Thyroid gland (tissue), 4 donors: Measurements from ENCODE around the gene FAR1. TPM values are rescaled to one million over a fixed set of nuclear protein-coding genes. Genes with fewer than 3 reads are reported as not detected.

ENCODE experiments used
- DNase-seq, 2 donors: peaks; one replicate each; pipeline ENCODE4 v3.0.0-alpha.2; 2019
- H3K27ac ChIP-seq, 3 donors: fragments of 200-600 bp; sonication (generic); 1 replicate in 2 of 3; 2 replicates in 1 of 3; pipeline ENCODE4 v1.5.1; 2016 to 2019; ENCODE audit warnings: mild to moderate bottlenecking in 1 of 3, moderate library complexity in 1 of 3
- H3K27me3 ChIP-seq: fragments of 200-600 bp; sonication (generic); one replicate; pipeline ENCODE4 v1.5.1; 2019
- H3K36me3 ChIP-seq, 2 donors: fragments of 200-600 bp; sonication (generic); one replicate each; pipeline ENCODE4 v1.5.1; 2016 to 2019
- H3K4me1 ChIP-seq, 2 donors: fragments of 200-600 bp; sonication (generic); one replicate each; pipeline ENCODE4 v1.5.1; 2017 to 2019
- H3K4me3 ChIP-seq, 3 donors: fragments of 200-600 bp; sonication (generic); replicated peaks in 1 of 3; 1 replicate in 2 of 3; 2 replicates in 1 of 3; pipeline ENCODE4 v1.5.1; 2016; ENCODE audit warnings: mild to moderate bottlenecking in 1 of 3
- H3K9me3 ChIP-seq: fragments of 200-600 bp; sonication (generic); one replicate; pipeline ENCODE4 v1.5.1; 2017
- POLR2A ChIP-seq, 2 donors: fragments of 450-650 bp; IDR thresholded peaks; one replicate each; pipeline ENCODE4 v1.6.1; 2017; ENCODE audit warnings: antibody characterized with exemption in 2 of 2, mild to moderate bottlenecking in 2 of 2, moderate library complexity in 1 of 2
- WGBS, 2 donors: methylation state at CpG; one replicate each; pipeline ENCODE4 v1.1.5; 2017; 5-methylcytosine and 5-hydroxymethylcytosine counted together
- intact Hi-C: fragments of 100-400 bp; cut with DNase I; formaldehyde crosslinking; loops from one replicate; pipeline ENCODE4 v1.15.1; 2023
- small RNA-seq: library from RNA; depleted of rRNA; stranded (forward); fragments of <200 nt; gene quantifications from one replicate; pipeline ENCODE3, GENCODE V24; 2016
- total RNA-seq, 4 donors: library from RNA; depleted of rRNA; stranded (reverse); fragments of >200 nt; gene quantifications; one replicate each; pipeline ENCODE4 v1.2.3, GENCODE V29; 2016
- TF ChIP-seq, protein P1 (sequence below), 6 experiments: fragments of 200-600 bp in 3 of 6; fragments of 450-650 bp in 3 of 6; sonication (generic) in 3 of 6; IDR thresholded peaks; one replicate each; pipeline ENCODE4 v1.5.1; 2016 to 2019; ENCODE audit warnings: antibody characterized with exemption in 6 of 6, mild to moderate bottlenecking in 2 of 6, inconsistent platforms in 1 of 6, moderate library complexity in 1 of 6

FAR1 gene
- total RNA-seq, 4 donors from 2014 or later = 43.8 to 76.0 (median 48.9) TPM

DNA sequence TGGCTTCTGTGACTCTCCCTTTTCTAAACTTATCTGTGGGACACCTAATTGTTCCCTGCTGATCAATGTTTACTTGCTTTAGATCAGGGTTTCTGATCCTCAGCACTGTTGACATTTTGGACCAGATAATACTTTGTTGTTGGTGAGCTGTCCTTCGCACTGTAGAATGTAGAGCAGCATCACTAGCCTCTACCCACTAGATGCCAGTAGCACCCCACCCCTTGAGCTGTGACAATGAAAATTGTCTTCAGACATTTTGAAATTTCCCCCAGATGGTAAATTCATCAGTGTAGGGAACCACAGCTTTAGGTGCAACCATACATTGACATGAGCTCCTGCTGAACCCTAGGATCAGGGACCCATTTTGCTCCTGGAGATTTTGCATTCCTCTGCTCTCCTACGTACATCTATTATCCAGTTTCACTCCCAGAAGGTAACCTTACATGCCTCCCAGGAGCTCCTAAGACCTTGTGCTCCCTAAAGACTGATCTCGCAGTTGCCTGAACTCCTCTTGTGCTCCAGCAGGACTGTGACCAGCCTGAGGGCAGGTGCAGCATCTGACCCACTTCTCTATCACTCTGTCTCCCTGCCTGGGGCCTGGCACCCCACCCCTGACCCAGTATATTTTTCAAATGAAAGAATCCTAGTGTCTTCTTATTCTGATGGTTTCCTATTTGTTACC is 107.8 kb downstream of the FAR1 start:
- TF ChIP-seq POLR2A (IDR thresholded peaks at IDR 0.05) = no peak
- TF ChIP-seq, protein P1, sequence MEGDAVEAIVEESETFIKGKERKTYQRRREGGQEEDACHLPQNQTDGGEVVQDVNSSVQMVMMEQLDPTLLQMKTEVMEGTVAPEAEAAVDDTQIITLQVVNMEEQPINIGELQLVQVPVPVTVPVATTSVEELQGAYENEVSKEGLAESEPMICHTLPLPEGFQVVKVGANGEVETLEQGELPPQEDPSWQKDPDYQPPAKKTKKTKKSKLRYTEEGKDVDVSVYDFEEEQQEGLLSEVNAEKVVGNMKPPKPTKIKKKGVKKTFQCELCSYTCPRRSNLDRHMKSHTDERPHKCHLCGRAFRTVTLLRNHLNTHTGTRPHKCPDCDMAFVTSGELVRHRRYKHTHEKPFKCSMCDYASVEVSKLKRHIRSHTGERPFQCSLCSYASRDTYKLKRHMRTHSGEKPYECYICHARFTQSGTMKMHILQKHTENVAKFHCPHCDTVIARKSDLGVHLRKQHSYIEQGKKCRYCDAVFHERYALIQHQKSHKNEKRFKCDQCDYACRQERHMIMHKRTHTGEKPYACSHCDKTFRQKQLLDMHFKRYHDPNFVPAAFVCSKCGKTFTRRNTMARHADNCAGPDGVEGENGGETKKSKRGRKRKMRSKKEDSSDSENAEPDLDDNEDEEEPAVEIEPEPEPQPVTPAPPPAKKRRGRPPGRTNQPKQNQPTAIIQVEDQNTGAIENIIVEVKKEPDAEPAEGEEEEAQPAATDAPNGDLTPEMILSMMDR (IDR thresholded peaks at IDR 0.05) = no peak
- H3K27ac ChIP-seq = no peak overlapping the region
- DNase-seq = no peak
- intact Hi-C loops = loop anchor here (10.0 kb wide), 1 partner anchor 469 kb away; no protein-coding TSS in a partner anchor
- H3K9me3 ChIP-seq = no peaks in the 10 kb centered on the region
- H3K4me3 ChIP-seq = no peak overlapping the region
- 79 to 83% methylated on average over 3 of the region's 3 CpGs for WGBS, 2 donors
- H3K27me3 ChIP-seq = no peaks in the 10 kb centered on the region
- H3K36me3 ChIP-seq = no peaks in the 10 kb centered on the region
- H3K4me1 ChIP-seq = no peaks in the 10 kb centered on the region

DNA sequence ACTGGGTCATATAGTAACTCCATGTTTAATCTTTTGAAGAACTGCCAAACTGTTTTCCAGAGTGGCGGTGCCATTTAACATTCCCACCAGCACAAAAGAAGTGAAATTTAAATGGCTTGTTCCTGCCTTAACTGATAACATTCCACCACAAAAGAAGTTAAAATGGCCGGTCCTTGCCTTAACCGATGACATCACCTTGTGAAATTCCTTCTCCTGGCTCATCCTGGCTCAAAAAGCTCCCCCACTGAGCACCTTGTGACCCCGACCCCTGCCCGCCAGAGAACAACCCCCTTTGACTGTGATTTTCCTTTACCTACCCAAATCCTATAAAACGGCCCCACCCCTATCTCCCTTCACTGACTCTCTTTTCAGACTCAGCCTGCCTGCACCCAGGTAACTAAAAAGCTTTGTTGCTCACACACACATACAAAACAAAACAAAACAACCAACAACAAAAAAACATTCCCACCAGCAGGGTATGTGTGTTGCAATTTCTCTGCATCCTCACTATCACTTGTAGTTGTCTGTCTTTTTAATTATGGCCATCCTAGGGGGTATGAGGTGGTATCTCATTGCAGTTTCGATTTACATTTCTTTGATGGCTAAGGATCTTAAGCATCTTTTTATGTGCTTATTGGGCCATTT is 109.0 kb downstream of the FAR1 start:
- Histone ChIP-seq H3K36me3 (no peaks in the 10 kb centered on the region), H3K9me3 (no peaks in the 10 kb centered on the region), H3K27ac (no peak overlapping the region), H3K27me3 (no peaks in the 10 kb centered on the region), H3K4me3 (no peak overlapping the region), H3K4me1 (no peaks in the 10 kb centered on the region)
- 29 to 34% methylated on average over 7 of the region's 7 CpGs for WGBS, 2 donors
- no peak for DNase-seq
- TF ChIP-seq POLR2A (IDR thresholded peaks at IDR 0.05) = no peak
- TF ChIP-seq, protein P1 (IDR thresholded peaks at IDR 0.05) = no peak
- intact Hi-C loops = loop anchor here (10.0 kb wide), 1 partner anchor 467 kb away; no protein-coding TSS in a partner anchor

DNA sequence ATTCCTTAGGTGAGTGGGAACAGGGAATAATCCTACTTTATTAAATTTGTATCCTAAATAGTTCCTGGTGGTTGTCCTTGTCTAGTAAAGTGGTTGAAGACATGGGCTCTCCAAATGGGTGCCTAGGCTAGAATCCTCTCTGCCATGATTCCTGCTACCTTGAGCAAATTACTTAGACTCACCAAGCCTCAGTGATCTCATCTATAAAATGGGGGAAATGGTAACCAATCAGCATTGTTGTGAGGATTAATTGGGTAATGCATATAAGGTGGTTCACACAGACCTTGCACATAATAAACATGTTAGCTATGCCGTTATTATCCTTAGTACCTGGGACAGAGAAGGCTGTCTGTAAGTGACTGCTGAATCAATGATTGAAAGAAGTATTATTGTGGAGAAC is 109.9 kb downstream of the FAR1 start:
- TF ChIP-seq POLR2A (IDR thresholded peaks at IDR 0.05) = no peak
- TF ChIP-seq, protein P1 (IDR thresholded peaks at IDR 0.05) = no peak
- 76 to 85% methylated on average over 1 of the region's 1 CpG for WGBS, 2 donors
- no peak overlapping the region for H3K4me3 ChIP-seq
- H3K36me3 ChIP-seq = no peaks in the 10 kb centered on the region
- intact Hi-C loops = loop anchor here (10.0 kb wide), 1 partner anchor 466 kb away; no protein-coding TSS in a partner anchor
- no peaks in the 10 kb centered on the region for H3K4me1 ChIP-seq
- no peak overlapping the region for H3K27ac ChIP-seq
- DNase-seq = no peak
- no peaks in the 10 kb centered on the region for H3K27me3 ChIP-seq
- H3K9me3 ChIP-seq = no peaks in the 10 kb centered on the region

DNA sequence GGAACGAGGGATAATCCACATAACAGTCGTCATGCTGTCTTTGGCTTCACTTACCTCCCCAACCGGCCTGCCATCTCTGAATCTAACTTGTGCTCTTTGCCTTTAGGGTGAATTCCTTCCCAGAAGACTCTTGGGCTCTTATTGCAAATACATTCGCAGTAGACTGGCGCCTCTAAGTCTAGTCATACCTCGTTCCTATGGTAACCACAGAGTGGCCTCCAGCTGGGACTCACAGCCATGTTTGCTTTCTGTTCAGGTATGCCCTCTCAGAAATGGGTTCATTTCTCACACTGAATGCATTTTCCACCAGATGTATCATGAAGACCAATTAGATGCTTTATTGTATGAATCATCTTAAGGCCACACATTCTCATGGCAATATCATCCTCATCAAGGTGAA is 112.7 kb downstream of the FAR1 start:
- H3K27me3 ChIP-seq = no peaks in the 10 kb centered on the region
- H3K9me3 ChIP-seq = no peaks in the 10 kb centered on the region
- 69 to 74% methylated on average over 6 of the region's 6 CpGs for WGBS, 2 donors
- no peak overlapping the region for H3K27ac ChIP-seq
- no peak for DNase-seq
- no peaks in the 10 kb centered on the region for H3K36me3 ChIP-seq
- intact Hi-C loops = no loop called here
- H3K4me3 ChIP-seq = no peak overlapping the region
- no peaks in the 10 kb centered on the region for H3K4me1 ChIP-seq
- TF ChIP-seq, protein P1 (IDR thresholded peaks at IDR 0.05) = no peak
- no peak for TF ChIP-seq POLR2A (IDR thresholded peaks at IDR 0.05)

Small RNAs within 50 kb of the gene (small RNA-seq; reads per million reads assigned to genes)
- gene AC013828.1 (not detected), gene RF00019 (not detected), gene RPL39P26 (not detected)

Other genes starting within 250 kb of the FAR1 start
- 10 to 100 TPM; 26.9 to 36.6 (median 35.3) TPM for gene BTBD10, start 205.4 kb upstream of the FAR1 start, total RNA-seq
- gene PTH, start 172.7 kb upstream of the FAR1 start, total RNA-seq = not detected